ENCODE results near the gene MS4A13. TPM values are rescaled to one million over a fixed set of nuclear protein-coding genes. Genes with fewer than 3 reads are reported as not detected.

Gene MS4A13
- total and polyA plus RNA-seq, 2 of the 8 experiments (the other 6 are each of a cell fraction or from before 2014, with no cell fraction given), result not detected

- no peak overlapping the region for H3K56ac ChIP-seq (replicated peaks; ENCODE audit: insufficient read length, low read depth, low read length)
- no peak overlapping the region for H3K18ac ChIP-seq (ENCODE audit: extremely low read depth, low read length)
- H3K4ac ChIP-seq (replicated peaks; ENCODE audit: insufficient read length, low read depth, low read length), result no peak overlapping the region
- no peaks in the 10 kb centered on the region for H3K79me2 ChIP-seq (ENCODE audit: control insufficient read depth in 1 of 2, insufficient read depth in 2 of 2, low read length in 2 of 2)
- H4K5ac ChIP-seq (ENCODE audit: insufficient read length, low read depth, low read length), result no peak overlapping the region
- ChIA-PET POLR2A (ENCODE audit: partially characterized antibody) (no interaction called here), CTCF (ENCODE audit: partially characterized antibody) (interaction anchor here (0.9 to 1.4 kb wide), 3 partner anchors 60 to 210 kb away, joined by 3 to 5 read pairs (median 3); no protein-coding TSS in a partner anchor)
- no peaks in the 10 kb centered on the region for H3K23me2 ChIP-seq (ENCODE audit: low read depth, low read length)
- no peaks in the 10 kb centered on the region for H3K36me3 ChIP-seq (ENCODE audit: control insufficient read depth in 2 of 4, insufficient read depth in 4 of 4, low read length in 3 of 4)
- no peak overlapping the region for H2BK5ac ChIP-seq (ENCODE audit: low read depth, low read length)
- no peak overlapping the region for H3K4me3 ChIP-seq (ENCODE audit: extremely low read depth in 1 of 4, insufficient read depth in 2 of 4, low read depth in 3 of 4, low read length in 4 of 4)
- TF ChIP-seq USF2 (IDR thresholded peaks at IDR 0.05; ENCODE audit: low read length) (no peak), RNF2 (IDR thresholded peaks at IDR 0.05; ENCODE audit: borderline replicate concordance, low read depth, low read length, missing control alignments, poor library complexity, severe bottlenecking) (no peak), NRF1 (IDR thresholded peaks at IDR 0.05; ENCODE audit: low read depth, low read length) (no peak), ATF2 (IDR thresholded peaks at IDR 0.05; ENCODE audit: low read length) (no peak), CHD2 (IDR thresholded peaks at IDR 0.05; ENCODE audit: low read length) (no peak), SUZ12 (IDR thresholded peaks at IDR 0.05; ENCODE audit: low read length) (no peak), POLR2A (IDR thresholded peaks at IDR 0.05; ENCODE audit: control extremely low read depth in 1 of 2, low read depth in 2 of 2, low read length in 2 of 2) (no peak), MAFK (IDR thresholded peaks at IDR 0.05; ENCODE audit: low read depth, low read length) (no peak), HDAC2 (IDR thresholded peaks at IDR 0.05; ENCODE audit: borderline replicate concordance in 1 of 2, low read depth in 2 of 2, low read length in 2 of 2) (no peak), RXRA (IDR thresholded peaks at IDR 0.05; ENCODE audit: insufficient read depth, low read depth, low read length) (no peak), JUND (IDR thresholded peaks at IDR 0.05; ENCODE audit: low read length) (no peak), SRF (IDR thresholded peaks at IDR 0.05; ENCODE audit: low read depth, low read length) (no peak)
- H2AK5ac ChIP-seq (ENCODE audit: low read depth, low read length), result no peak overlapping the region
- H3K27me3 ChIP-seq (replicated peaks in 1 of 4; ENCODE audit: control insufficient read depth in 3 of 4, extremely low read depth in 1 of 4, insufficient read depth in 3 of 4, low read length in 3 of 4), result no peaks in the 10 kb centered on the region
- H2BK20ac ChIP-seq (ENCODE audit: low read length), result no peak overlapping the region
- H4K8ac ChIP-seq (ENCODE audit: extremely low read depth, insufficient read depth, low read length), result no peak overlapping the region
- no peak overlapping the region for H2BK12ac ChIP-seq (ENCODE audit: low read depth, low read length)
- no peak overlapping the region for H2BK120ac ChIP-seq (replicated peaks; ENCODE audit: low read depth, low read length)
- DNase-seq (ENCODE audit: low read depth in 1 of 2, low spot score in 2 of 2) (no peak), FAIRE-seq (no peak)
- no peaks in the 10 kb centered on the region for H3K9me3 ChIP-seq (ENCODE audit: insufficient read depth in 2 of 2, low read depth in 1 of 2, low read length in 1 of 2)
- 94% methylated on average over 5 of the region's 5 CpGs; no CpG with 5 or more reads in 1 of the 2 experiments for WGBS, 2 experiments (ENCODE audit: extremely low coverage in 1 of 2, insufficient coverage in 1 of 2, insufficient read length in 1 of 2, insufficient replicate concordance in 2 of 2, low coverage in 1 of 2, low lambda C conversion rate in 2 of 2, missing lambda C conversion rate in 1 of 2)
- peak overlapping the region; percentile 80 for H2AFZ ChIP-seq (ENCODE audit: low read length)
- no peaks in the 10 kb centered on the region for H3K4me1 ChIP-seq (replicated peaks in 1 of 4; ENCODE audit: control insufficient read depth in 3 of 4, insufficient read depth in 4 of 4, low read length in 3 of 4)
- no peaks in the 10 kb centered on the region for H3K79me1 ChIP-seq (ENCODE audit: low read depth, low read length)
- H2BK15ac ChIP-seq (ENCODE audit: low read length), result no peak overlapping the region
- H4K91ac ChIP-seq (replicated peaks; ENCODE audit: insufficient read length, low read length), result no peak overlapping the region
- H3K14ac ChIP-seq (ENCODE audit: insufficient read length), result no peak overlapping the region
- no peak overlapping the region for H3K4me2 ChIP-seq (ENCODE audit: insufficient read depth in 1 of 2, low read depth in 2 of 2, low read length in 2 of 2)
- no peak overlapping the region for H3K23ac ChIP-seq (ENCODE audit: insufficient read length)
- no peaks in the 10 kb centered on the region for H4K20me1 ChIP-seq (replicated peaks in 1 of 2; ENCODE audit: control insufficient read depth in 1 of 2, insufficient read depth in 2 of 2, low read length in 2 of 2)
- H3K9ac ChIP-seq (replicated peaks in 1 of 4; ENCODE audit: extremely low read depth in 1 of 4, low read depth in 3 of 4, low read length in 3 of 4), result no peak overlapping the region
- H3K27ac ChIP-seq (ENCODE audit: low read depth, low read length), result no peak overlapping the region
These were observed 28.9 kb downstream of the MS4A13 start for GRCh38 chr11:60544077-60544476.

All from H1 (cell line).